ENCODE results near the gene LCP1.
"Not testable (repeated sequence)": the region's sequence is repeated elsewhere in the genome, so short reads cannot be mapped to it uniquely, and the experiment has no call there.

Gene LCP1

GRCh38 chr13:46181840-46182490, at the start of gene LCP1:
LCP1 (minus strand) TSS chr13:46182177; CDS start chr13:46159662, 22,515 bp downstream.
- peak; percentile 76 for DNase-seq (ENCODE audit: low read depth)

GRCh38 chr13:46229251-46229650, 47.3 kb upstream of the LCP1 start:
- DNase-seq (ENCODE audit: low read depth), result no peak

GRCh38 chr13:46220234-46220633, 38.3 kb upstream of the LCP1 start:
- DNase-seq (ENCODE audit: low read depth), result not testable (repeated sequence)

GRCh38 chr13:46214741-46215140, 32.8 kb upstream of the LCP1 start:
- not testable (repeated sequence) for DNase-seq (ENCODE audit: low read depth)

GRCh38 chr13:46213242-46213641, 31.3 kb upstream of the LCP1 start:
- no peak for DNase-seq (ENCODE audit: low read depth)

GRCh38 chr13:46211483-46212351, 29.7 kb upstream of the LCP1 start, which contains the start of gene LRRC63:
LRRC63 (plus strand) TSS chr13:46211928; CDS start chr13:46213035, 1,107 bp downstream.
- DNase-seq (ENCODE audit: low read depth), result peak; percentile 77

GRCh38 chr13:46211116-46211482, 29.1 kb upstream of the LCP1 start:
- no peak for DNase-seq (ENCODE audit: low read depth)

GRCh38 chr13:46210362-46211083, 28.5 kb upstream of the LCP1 start:
- no peak for DNase-seq (ENCODE audit: low read depth)

GRCh38 chr13:46207828-46208227, 25.9 kb upstream of the LCP1 start:
- no peak for DNase-seq (ENCODE audit: low read depth)

- DNase-seq (ENCODE audit: low read depth), result no peak
Observed at GRCh38 chr13:46206143-46206542, 24.2 kb upstream of the LCP1 start.

- no peak for DNase-seq (ENCODE audit: low read depth)
Observed at GRCh38 chr13:46202966-46203365, 21.0 kb upstream of the LCP1 start.

- DNase-seq (ENCODE audit: low read depth), result no peak
Observed at GRCh38 chr13:46202188-46202795, 20.3 kb upstream of the LCP1 start.

- DNase-seq (ENCODE audit: low read depth), result no peak
Observed at GRCh38 chr13:46198696-46199193, 16.8 kb upstream of the LCP1 start.

GRCh38 chr13:46197299-46198048, 15.5 kb upstream of the LCP1 start:
- no peak for DNase-seq (ENCODE audit: low read depth)

GRCh38 chr13:46195016-46195415, 13.0 kb upstream of the LCP1 start:
- no peak for DNase-seq (ENCODE audit: low read depth)

GRCh38 chr13:46192412-46192811, 10.4 kb upstream of the LCP1 start:
- DNase-seq (ENCODE audit: low read depth), result no peak

GRCh38 chr13:46185634-46186033, 3.7 kb upstream of the LCP1 start:
- DNase-seq (ENCODE audit: low read depth), result no peak

- peak; percentile 66 for DNase-seq (ENCODE audit: low read depth)
Observed at GRCh38 chr13:46184277-46184699, 2.3 kb upstream of the LCP1 start.

GRCh38 chr13:46183018-46183946, 1.3 kb upstream of the LCP1 start:
- no peak for DNase-seq (ENCODE audit: low read depth)

GRCh38 chr13:46182491-46182877, 507 bp upstream of the LCP1 start:
- no peak for DNase-seq (ENCODE audit: low read depth)

All from stimulated activated CD4-positive, alpha-beta T cell treated with anti-CD3 and anti-CD28 coated beads, Interleukin-2, amount 100 ng/mL, for 4 hours (primary cell).